DLD1 (cell line): Measurements from ENCODE around the gene C10orf120.

Experiments
- in situ Hi-C: cut with HindIII; loops from 2 replicates; pipeline ENCODE4 v1.10.0; 2017; ENCODE audit warnings: low sequenced_read_pairs

Gene C10orf120

GRCh38 chr10:122663516-122664130 is 36.0 kb downstream of the C10orf120 start:
- in situ Hi-C loops = no loop called here

GRCh38 chr10:122662231-122662630 is 37.4 kb downstream of the C10orf120 start:
- in situ Hi-C loops = no loop called here

GRCh38 chr10:122660696-122661095 is 39.0 kb downstream of the C10orf120 start:
- in situ Hi-C loops = no loop called here

GRCh38 chr10:122659651-122660050 is 40.0 kb downstream of the C10orf120 start:
- in situ Hi-C loops = no loop called here

GRCh38 chr10:122659126-122659525 is 40.5 kb downstream of the C10orf120 start:
- in situ Hi-C loops = no loop called here

- in situ Hi-C loops = no loop called here
Measured at GRCh38 chr10:122658356-122659049, 41.1 kb downstream of the C10orf120 start.

- in situ Hi-C loops = no loop called here
Measured at GRCh38 chr10:122657729-122658128, 41.9 kb downstream of the C10orf120 start.

GRCh38 chr10:122657255-122657654 is 42.4 kb downstream of the C10orf120 start:
- in situ Hi-C loops = no loop called here

- in situ Hi-C loops = no loop called here
Measured at GRCh38 chr10:122656741-122657140, 42.9 kb downstream of the C10orf120 start.

GRCh38 chr10:122656308-122656705 is 43.3 kb downstream of the C10orf120 start:
- in situ Hi-C loops = no loop called here

- in situ Hi-C loops = no loop called here
Measured at GRCh38 chr10:122655524-122656307, 43.9 kb downstream of the C10orf120 start.

- in situ Hi-C loops = no loop called here
Measured at GRCh38 chr10:122650331-122650730, 49.3 kb downstream of the C10orf120 start.

GRCh38 chr10:122649903-122650302 is 49.7 kb downstream of the C10orf120 start:
- in situ Hi-C loops = no loop called here

GRCh38 chr10:122648599-122649428 is 50.8 kb downstream of the C10orf120 start:
- in situ Hi-C loops = no loop called here
